ENCODE results near the gene BICDL1. TPM values are rescaled to one million over a fixed set of nuclear protein-coding genes. Genes with fewer than 3 reads are reported as not detected.

Gene BICDL1
- total and polyA plus RNA-seq, 2 donors (not counting 3 experiments of a cell fraction or from before 2014, with no cell fraction given) = 0.19 TPM; not detected in 1

GRCh38 chr12:120101617-120102016 lies 112.6 kb downstream of the BICDL1 start:
- Histone ChIP-seq H3K9me3 (replicated peaks; ENCODE audit: control insufficient read depth, insufficient read depth, low read length) (no peaks in the 10 kb centered on the region), H3K4me1 (ENCODE audit: control insufficient read depth, extremely low read depth, insufficient read depth, low read length) (no peaks in the 10 kb centered on the region), H3K4me3 (replicated peaks in 1 of 3; ENCODE audit: insufficient read depth in 1 of 3, low read depth in 1 of 3, low read length in 3 of 3) (no peak overlapping the region), H3K36me3 (ENCODE audit: control insufficient read depth in 2 of 2, extremely low read depth in 1 of 2, insufficient read depth in 2 of 2, low read length in 2 of 2) (peaks cover 5 to 44% of the 10 kb centered on the region in 2 experiments), H3K9ac (replicated peaks; ENCODE audit: extremely low read depth, insufficient read depth, low read length) (no peak overlapping the region), H3K27me3 (ENCODE audit: control insufficient read depth in 2 of 2, insufficient read depth in 2 of 2, low read length in 2 of 2) (no peaks in the 10 kb centered on the region), H3K9me1 (replicated peaks; ENCODE audit: control insufficient read depth, extremely low read depth, insufficient read depth, low read length) (no peaks in the 10 kb centered on the region), H3K4me2 (ENCODE audit: insufficient read depth, low read length) (no peak overlapping the region), H2AFZ (ENCODE audit: low read depth, low read length) (no peak overlapping the region), H3K27ac (ENCODE audit: insufficient read depth, low read depth, low read length) (no peak overlapping the region), H4K20me1 (replicated peaks; ENCODE audit: control insufficient read depth, extremely low read depth, insufficient read depth, low read length) (no peaks in the 10 kb centered on the region), H3K79me2 (ENCODE audit: control insufficient read depth, insufficient read depth, low read length) (peaks cover 66% of the 10 kb centered on the region)
- BruUV-seq (replicated peaks) = no TSS peak
- ChIA-PET POLR2A (no interaction called here), CTCF (interaction anchor here (1.3 to 1.4 kb wide), 2 partner anchors 9 to 14 kb away, joined by 4 to 6 read pairs; no protein-coding TSS in a partner anchor)
- FAIRE-seq (no peak), DNase-seq (ENCODE audit: low read depth, low spot score) (no peak)
- TF ChIP-seq GATA2 (IDR thresholded peaks at IDR 0.05; ENCODE audit: insufficient read depth, insufficient read length, low read depth, low read length) (no peak), POLR2AphosphoS5 (IDR thresholded peaks at IDR 0.05; ENCODE audit: insufficient read depth, low read depth, low read length) (no peak), POLR2A (IDR thresholded peaks at IDR 0.05; ENCODE audit: low read depth, low read length) (no peak), FOS (IDR thresholded peaks at IDR 0.05; ENCODE audit: borderline replicate concordance, insufficient read depth, low read length) (no peak), MAX (IDR thresholded peaks at IDR 0.05; ENCODE audit: insufficient read depth, insufficient read length) (no peak), JUN (IDR thresholded peaks at IDR 0.05; ENCODE audit: borderline replicate concordance, insufficient read depth, insufficient read length, low read depth) (no peak), MYC (IDR thresholded peaks at IDR 0.05; ENCODE audit: low read depth, low read length) (no peak), EZH2 (IDR thresholded peaks at IDR 0.05; ENCODE audit: borderline replicate concordance, low read depth, low read length, severe bottlenecking) (no peak), CTCF (IDR thresholded peaks at IDR 0.05; ENCODE audit: extremely low read depth in 1 of 2, insufficient read depth in 1 of 2, low read depth in 1 of 2, low read length in 2 of 2) (no peak)
- intact Hi-C loops (cut with micrococcal nuclease) (no loop called here), dilution Hi-C loops (cut with MboI; ENCODE audit: extremely low pct_ligation_motif_present, low sequenced_read_pairs) (no loop called here)

Measured in endothelial cell of umbilical vein (primary cell).